ENCODE data around the gene ZNF117. TPM values are rescaled to one million over a fixed set of nuclear protein-coding genes. Genes with fewer than 3 reads are reported as not detected.

The ZNF117 gene
- total RNA-seq, 2 donors from 2014 or later = 1.6 to 2.0 TPM

DNA sequence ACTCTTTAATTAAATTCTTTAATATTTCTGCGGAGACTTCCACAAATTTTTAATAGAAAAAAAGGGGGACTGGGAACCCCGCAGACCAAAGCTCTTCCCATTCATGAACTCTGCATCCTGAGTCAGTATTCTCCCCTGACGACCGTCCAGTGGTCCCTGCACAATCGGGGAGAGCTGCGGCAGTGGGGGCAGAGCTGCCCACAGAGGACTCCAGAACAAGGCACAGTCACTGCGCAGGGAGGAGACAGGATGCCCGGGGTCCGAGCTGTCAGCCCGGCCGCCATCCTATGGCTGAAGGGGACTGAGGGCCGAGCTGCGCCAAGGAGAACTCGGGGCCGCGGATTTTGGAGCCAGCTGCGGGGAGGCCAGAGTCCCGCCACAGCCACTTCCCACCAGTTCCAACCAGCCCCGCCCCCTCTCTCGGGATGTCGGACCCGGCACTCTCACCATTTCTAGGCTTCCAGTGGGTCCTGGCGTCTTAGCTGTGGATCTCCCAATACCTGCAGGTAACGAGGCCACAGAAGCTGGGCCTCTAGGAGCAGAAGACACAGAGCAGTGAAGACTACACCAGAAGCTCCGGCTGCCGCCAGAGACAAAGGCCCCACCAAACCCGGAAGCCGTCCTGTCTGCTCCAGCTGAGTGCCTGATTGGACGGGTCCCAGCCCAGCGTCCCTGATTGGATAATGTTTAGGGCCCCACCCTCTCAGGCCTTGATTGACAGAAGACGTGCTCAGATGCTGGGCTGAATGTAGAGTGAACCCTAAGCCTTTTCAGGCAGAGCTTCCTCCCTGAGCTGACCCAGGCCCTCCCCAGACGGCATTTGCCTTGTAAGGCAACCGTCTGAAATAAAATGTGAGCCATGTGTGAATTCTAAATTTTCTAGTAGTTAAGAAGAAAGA lies 15.5 kb upstream of the ZNF117 start, which contains the start of gene ERV3-1:
ERV3-1 (minus strand) TSS at position 594 of the 899 bp plus-strand sequence. CDS start 13,661 bp downstream, outside the sequence.
- peaks cover 0 to 16% of the 10 kb centered on the region in 2 donors for H3K4me1 ChIP-seq
- TF ChIP-seq, protein P1, sequence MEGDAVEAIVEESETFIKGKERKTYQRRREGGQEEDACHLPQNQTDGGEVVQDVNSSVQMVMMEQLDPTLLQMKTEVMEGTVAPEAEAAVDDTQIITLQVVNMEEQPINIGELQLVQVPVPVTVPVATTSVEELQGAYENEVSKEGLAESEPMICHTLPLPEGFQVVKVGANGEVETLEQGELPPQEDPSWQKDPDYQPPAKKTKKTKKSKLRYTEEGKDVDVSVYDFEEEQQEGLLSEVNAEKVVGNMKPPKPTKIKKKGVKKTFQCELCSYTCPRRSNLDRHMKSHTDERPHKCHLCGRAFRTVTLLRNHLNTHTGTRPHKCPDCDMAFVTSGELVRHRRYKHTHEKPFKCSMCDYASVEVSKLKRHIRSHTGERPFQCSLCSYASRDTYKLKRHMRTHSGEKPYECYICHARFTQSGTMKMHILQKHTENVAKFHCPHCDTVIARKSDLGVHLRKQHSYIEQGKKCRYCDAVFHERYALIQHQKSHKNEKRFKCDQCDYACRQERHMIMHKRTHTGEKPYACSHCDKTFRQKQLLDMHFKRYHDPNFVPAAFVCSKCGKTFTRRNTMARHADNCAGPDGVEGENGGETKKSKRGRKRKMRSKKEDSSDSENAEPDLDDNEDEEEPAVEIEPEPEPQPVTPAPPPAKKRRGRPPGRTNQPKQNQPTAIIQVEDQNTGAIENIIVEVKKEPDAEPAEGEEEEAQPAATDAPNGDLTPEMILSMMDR (IDR thresholded peaks at IDR 0.05) = no peak
- peak within 1 kb of the TSS; percentile 88 for H3K27ac ChIP-seq
- H3K4me3 ChIP-seq = peak within 1 kb of the TSS; percentile 65 to 96
- H3K27me3 ChIP-seq = no peaks in the 10 kb centered on the region
- H3K9me3 ChIP-seq = no peaks in the 10 kb centered on the region
- DNase-seq (ENCODE audit: low spot score) = peak; percentile 99
- H3K36me3 ChIP-seq = no peaks in the 10 kb centered on the region

DNA sequence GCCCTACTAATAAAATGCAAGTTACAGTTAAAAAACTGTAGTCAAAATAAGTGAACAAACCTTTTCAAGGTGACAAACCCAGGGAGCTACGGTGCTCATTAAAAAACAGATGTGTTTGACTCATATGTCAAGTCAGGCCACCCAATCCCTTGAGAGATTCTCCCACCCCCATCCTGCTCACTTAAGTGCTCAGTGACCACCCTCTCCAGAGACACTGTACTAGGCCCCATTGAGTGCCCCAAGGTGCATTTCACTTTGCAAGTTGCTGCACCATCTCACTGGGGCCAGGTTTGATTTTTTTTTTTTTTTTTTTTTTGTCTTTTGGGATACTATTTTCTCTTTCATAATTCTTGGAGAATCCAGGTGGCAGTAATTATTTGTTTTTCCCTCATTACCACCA lies 13.7 kb upstream of the ZNF117 start:
- TF ChIP-seq, protein P1 (IDR thresholded peaks at IDR 0.05) = no peak
- no peaks in the 10 kb centered on the region for H3K9me3 ChIP-seq
- peaks cover 0 to 16% of the 10 kb centered on the region in 2 donors for H3K4me1 ChIP-seq
- no peaks in the 10 kb centered on the region for H3K27me3 ChIP-seq
- H3K4me3 ChIP-seq = no peak overlapping the region
- H3K36me3 ChIP-seq = no peaks in the 10 kb centered on the region
- H3K27ac ChIP-seq = no peak overlapping the region
- DNase-seq (ENCODE audit: low spot score) = no peak

GRCh38 chr7:65002972-65003585 lies 12.2 kb upstream of the ZNF117 start:
- TF ChIP-seq, protein P1 (IDR thresholded peaks at IDR 0.05) = no peak
- H3K27me3 ChIP-seq = no peaks in the 10 kb centered on the region
- H3K27ac ChIP-seq = no peak overlapping the region
- H3K9me3 ChIP-seq = no peaks in the 10 kb centered on the region
- DNase-seq (ENCODE audit: low spot score) = no peak
- H3K36me3 ChIP-seq = no peaks in the 10 kb centered on the region
- H3K4me1 ChIP-seq = peaks cover 0 to 16% of the 10 kb centered on the region in 2 donors
- H3K4me3 ChIP-seq = no peak overlapping the region

DNA sequence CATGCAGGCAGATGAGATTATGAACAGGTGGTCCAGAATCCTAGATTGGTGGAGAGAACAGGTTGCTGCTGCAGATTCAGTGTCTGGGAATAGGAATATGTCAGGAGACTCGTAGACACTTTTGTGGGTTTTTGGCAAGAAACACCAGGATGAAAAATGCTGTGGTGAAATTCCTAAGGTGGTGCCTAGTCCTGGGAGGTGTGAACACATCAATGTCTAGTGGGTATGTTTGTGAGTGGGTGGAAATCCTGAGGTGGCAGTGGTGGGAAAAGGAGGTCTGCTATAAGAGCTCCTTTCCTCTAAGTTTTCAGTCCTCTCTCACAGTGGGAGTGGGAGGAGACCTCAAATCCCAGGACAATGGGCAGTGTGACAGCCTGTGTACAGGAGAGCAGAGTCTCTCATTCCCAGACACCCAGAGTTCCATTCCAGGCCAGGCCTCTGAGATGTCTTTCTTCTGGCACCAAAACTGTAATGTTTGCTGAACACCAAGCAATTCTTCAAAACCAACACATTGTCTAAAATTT lies 10.5 kb upstream of the ZNF117 start:
- TF ChIP-seq, protein P1 (IDR thresholded peaks at IDR 0.05) = no peak
- DNase-seq (ENCODE audit: low spot score) = no peak
- no peaks in the 10 kb centered on the region for H3K36me3 ChIP-seq
- H3K9me3 ChIP-seq = no peaks in the 10 kb centered on the region
- peaks cover 0 to 15% of the 10 kb centered on the region in 2 donors for H3K4me1 ChIP-seq
- H3K4me3 ChIP-seq = no peak overlapping the region
- no peaks in the 10 kb centered on the region for H3K27me3 ChIP-seq
- no peak overlapping the region for H3K27ac ChIP-seq

DNA sequence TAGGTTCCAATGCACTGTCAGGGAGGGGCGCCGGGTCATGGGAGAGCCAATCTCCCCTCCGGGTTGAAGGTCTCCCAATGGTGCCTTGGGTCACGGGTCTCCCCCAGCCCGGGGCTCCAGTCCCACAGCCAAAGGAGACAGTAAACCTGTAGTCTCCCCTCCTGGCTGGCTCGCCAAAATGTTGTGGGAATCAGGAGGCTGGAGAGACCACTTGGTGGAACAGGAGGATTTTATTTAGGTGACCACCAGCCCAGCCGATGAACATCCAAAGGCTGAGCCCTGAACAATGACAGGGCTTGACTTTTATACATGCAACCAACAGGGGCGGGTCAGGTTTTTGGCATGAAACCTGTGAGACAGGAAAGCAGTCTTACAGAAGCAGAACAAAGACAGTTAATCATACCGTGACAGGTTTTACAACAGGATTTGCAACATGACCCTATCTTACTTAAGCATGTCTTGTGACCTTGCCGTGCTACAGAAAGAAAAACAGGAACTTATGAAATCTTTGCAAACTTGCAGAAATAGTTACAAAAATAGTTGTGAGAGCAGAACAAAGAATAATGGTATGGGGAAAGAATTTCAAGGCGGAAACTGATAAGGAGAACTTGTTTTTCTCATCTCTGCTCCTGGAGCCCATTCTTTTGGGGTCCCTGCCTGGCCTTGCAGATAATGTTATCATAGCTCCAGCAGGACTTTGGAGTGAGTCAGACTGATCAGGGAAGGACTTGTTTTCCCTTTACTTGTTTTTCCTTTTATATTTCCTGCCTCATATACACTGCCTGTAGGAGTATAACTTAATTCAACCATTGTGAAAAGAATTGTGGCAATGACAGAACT lies 8.5 kb upstream of the ZNF117 start:
- peak overlapping the region in 1 of 2 donors; percentile 60 for H3K27ac ChIP-seq

More for the DNA sequence above, 8.5 kb upstream of the ZNF117 start:
- DNase-seq (ENCODE audit: low spot score) = no peak
- TF ChIP-seq, protein P1 (IDR thresholded peaks at IDR 0.05) = no peak
- Histone ChIP-seq H3K4me3 (no peak overlapping the region), H3K9me3 (no peaks in the 10 kb centered on the region), H3K4me1 (peaks cover 0 to 3% of the 10 kb centered on the region in 2 donors), H3K36me3 (no peaks in the 10 kb centered on the region), H3K27me3 (no peaks in the 10 kb centered on the region)

All from right atrium auricular region (tissue), 2 donors.